ENCODE measurements around the gene RELN.
"Not testable (repeated sequence)": the region's sequence is repeated elsewhere in the genome, so short reads cannot be mapped to it uniquely, and the experiment has no call there.

The RELN gene

GRCh38 chr7:103941976-103942375 is 47.5 kb downstream of the RELN start:
- DNase-seq (ENCODE audit: low read depth): no peak

- no peak for DNase-seq (ENCODE audit: low read depth)
Measured at GRCh38 chr7:103940382-103941268, 48.8 kb downstream of the RELN start.

- no peak for DNase-seq (ENCODE audit: low read depth)
Measured at GRCh38 chr7:103937680-103938079, 51.8 kb downstream of the RELN start.

- DNase-seq (ENCODE audit: low read depth): no peak
Measured at GRCh38 chr7:103936558-103936957, 52.9 kb downstream of the RELN start.

- DNase-seq (ENCODE audit: low read depth): no peak
Measured at GRCh38 chr7:103934508-103934907, 55.0 kb downstream of the RELN start.

GRCh38 chr7:103932389-103932788 is 57.1 kb downstream of the RELN start:
- no peak for DNase-seq (ENCODE audit: low read depth)

GRCh38 chr7:103929901-103930311 is 59.6 kb downstream of the RELN start:
- DNase-seq (ENCODE audit: low read depth): no peak

GRCh38 chr7:103928581-103928980 is 60.9 kb downstream of the RELN start:
- no peak for DNase-seq (ENCODE audit: low read depth)

- no peak for DNase-seq (ENCODE audit: low read depth)
Measured at GRCh38 chr7:103924184-103924583, 65.3 kb downstream of the RELN start.

GRCh38 chr7:103922407-103922806 is 67.1 kb downstream of the RELN start:
- no peak for DNase-seq (ENCODE audit: low read depth)

GRCh38 chr7:103921692-103922091 is 67.8 kb downstream of the RELN start:
- DNase-seq (ENCODE audit: low read depth): no peak

- no peak for DNase-seq (ENCODE audit: low read depth)
Measured at GRCh38 chr7:103919272-103919868, 70.1 kb downstream of the RELN start.

GRCh38 chr7:103918631-103919271 is 70.7 kb downstream of the RELN start:
- DNase-seq (ENCODE audit: low read depth): no peak

- DNase-seq (ENCODE audit: low read depth): no peak
Measured at GRCh38 chr7:103915680-103916357, 73.6 kb downstream of the RELN start.

- DNase-seq (ENCODE audit: low read depth): no peak
Measured at GRCh38 chr7:103914147-103914899, 75.1 kb downstream of the RELN start.

GRCh38 chr7:103912891-103913605 is 76.4 kb downstream of the RELN start:
- DNase-seq (ENCODE audit: low read depth): no peak

- DNase-seq (ENCODE audit: low read depth): not testable (repeated sequence)
Measured at GRCh38 chr7:103911015-103911414, 78.4 kb downstream of the RELN start.

- no peak for DNase-seq (ENCODE audit: low read depth)
Measured at GRCh38 chr7:103905997-103906396, 83.5 kb downstream of the RELN start.

GRCh38 chr7:103902917-103903316 is 86.5 kb downstream of the RELN start:
- DNase-seq (ENCODE audit: low read depth): no peak

- not testable (repeated sequence) for DNase-seq (ENCODE audit: low read depth)
Measured at GRCh38 chr7:103896826-103897225, 92.6 kb downstream of the RELN start.

All from GM04504 (cell line).